H9 (cell line): ENCODE data around the gene LIMK2. TPM values are rescaled to one million over a fixed set of nuclear protein-coding genes. Genes with fewer than 3 reads are reported as not detected.

ENCODE experiments used
- DNase-seq: peaks from one replicate; pipeline ENCODE4 v3.0.0-alpha.2; 2017
- H2AFZ ChIP-seq: one replicate; pipeline ENCODE4 v1.6.1; 2013; ENCODE audit warnings: mild to moderate bottlenecking, low read length, control low read depth, moderate library complexity
- H2AK5ac ChIP-seq: 2 replicates; pipeline ENCODE4 v1.6.1; 2013; ENCODE audit warnings: low read length, control low read depth, mixed read lengths; ENCODE audit not compliant: insufficient read length
- H2BK120ac ChIP-seq: one replicate; pipeline ENCODE4 v1.6.1; 2013; ENCODE audit warnings: low read depth, mild to moderate bottlenecking, low read length, control low read depth, inconsistent platforms; ENCODE audit not compliant: poor library complexity, severe bottlenecking
- H2BK12ac ChIP-seq: 2 replicates; pipeline ENCODE4 v1.6.1; 2013; ENCODE audit warnings: low read length, control low read depth, mixed read lengths, low read depth; ENCODE audit not compliant: insufficient read length
- H2BK15ac ChIP-seq: 2 replicates; pipeline ENCODE4 v1.6.1; 2013; ENCODE audit warnings: low read depth, low read length, control low read depth
- H2BK20ac ChIP-seq: one replicate; pipeline ENCODE4 v1.6.1; 2013; ENCODE audit warnings: low read depth, mild to moderate bottlenecking, low read length, control low read depth, inconsistent platforms; ENCODE audit not compliant: poor library complexity, severe bottlenecking
- H2BK5ac ChIP-seq: 2 replicates; pipeline ENCODE4 v1.6.1; 2013; ENCODE audit warnings: low read length, control low read depth, mixed read lengths; ENCODE audit not compliant: insufficient read length
- H3K14ac ChIP-seq: 2 replicates; pipeline ENCODE4 v1.6.1; 2013; ENCODE audit warnings: low read length, control low read depth; ENCODE audit not compliant: insufficient read depth
- H3K18ac ChIP-seq: 2 replicates; pipeline ENCODE4 v1.6.1; 2013; ENCODE audit warnings: low read depth, mild to moderate bottlenecking, mixed read lengths, low read length, control low read depth; ENCODE audit not compliant: insufficient read length
- H3K23ac ChIP-seq: 2 replicates; pipeline ENCODE4 v1.6.1; 2013; ENCODE audit warnings: low read length, control low read depth, mixed read lengths, low read depth; ENCODE audit not compliant: insufficient read length
- H3K23me2 ChIP-seq: 2 replicates; pipeline ENCODE4 v1.6.1; 2013; ENCODE audit warnings: low read depth, mild to moderate bottlenecking, mixed read lengths, low read length, control low read depth; ENCODE audit not compliant: insufficient read length, poor library complexity, severe bottlenecking
- H3K27ac ChIP-seq: 2 replicates; pipeline ENCODE4 v1.5.1; 2013; ENCODE audit warnings: low read length, control low read depth, mixed read lengths, low read depth; ENCODE audit not compliant: insufficient read length
- H3K27me3 ChIP-seq: 2 replicates; pipeline ENCODE4 v1.6.1; 2013; ENCODE audit warnings: low read length, control low read depth, inconsistent platforms; ENCODE audit not compliant: insufficient read depth
- H3K4ac ChIP-seq: 2 replicates; pipeline ENCODE4 v1.6.1; 2013; ENCODE audit warnings: low read depth, mild to moderate bottlenecking, control low read depth, inconsistent platforms, low read length, moderate library complexity
- H3K4me1 ChIP-seq: 2 replicates; pipeline ENCODE4 v1.6.1; 2013; ENCODE audit warnings: low read length, control low read depth, inconsistent platforms; ENCODE audit not compliant: insufficient read depth
- H3K4me2 ChIP-seq: 2 replicates; pipeline ENCODE4 v1.6.1; 2013; ENCODE audit warnings: low read length, control low read depth, mixed read lengths; ENCODE audit not compliant: insufficient read length, insufficient read depth
- H3K56ac ChIP-seq: 2 replicates; pipeline ENCODE4 v1.6.1; 2013; ENCODE audit warnings: low read depth, mild to moderate bottlenecking, mixed read lengths, low read length, control low read depth; ENCODE audit not compliant: insufficient read length
- H3K79me1 ChIP-seq: 2 replicates; pipeline ENCODE4 v1.6.1; 2013; ENCODE audit warnings: low read depth, mild to moderate bottlenecking, moderate library complexity, low read length, control low read depth, inconsistent platforms; ENCODE audit not compliant: insufficient read depth, poor library complexity, severe bottlenecking
- H3K79me2 ChIP-seq: 2 replicates; pipeline ENCODE4 v1.6.1; 2013; ENCODE audit warnings: low read length, control low read depth, inconsistent platforms; ENCODE audit not compliant: insufficient read depth
- H3K9ac ChIP-seq: 2 replicates; pipeline ENCODE4 v1.6.1; 2013; ENCODE audit warnings: low read length, control low read depth, mixed read lengths; ENCODE audit not compliant: insufficient read length; ENCODE audit errors: extremely low read depth
- H3K9me3 ChIP-seq: one replicate; pipeline ENCODE4 v1.6.1; 2013; ENCODE audit warnings: low read depth, low read length, inconsistent platforms; ENCODE audit not compliant: control insufficient read depth
- H3T11ph ChIP-seq: one replicate; pipeline ENCODE4 v1.6.1; 2013; ENCODE audit warnings: mild to moderate bottlenecking, low read length, control low read depth, inconsistent platforms
- H4K20me1 ChIP-seq: one replicate; pipeline ENCODE4 v1.6.1; 2013; ENCODE audit not compliant: control insufficient read depth, insufficient read length, insufficient read depth
- H4K5ac ChIP-seq: 2 replicates; pipeline ENCODE4 v1.6.1; 2013; ENCODE audit warnings: low read depth, mild to moderate bottlenecking, mixed read lengths, low read length, control low read depth; ENCODE audit not compliant: insufficient read length
- H4K8ac ChIP-seq: replicated peaks from 2 replicates; pipeline ENCODE4 v1.6.1; 2013; ENCODE audit warnings: low read length, control low read depth, mixed read lengths, low read depth; ENCODE audit not compliant: insufficient read length
- H4K91ac ChIP-seq: 2 replicates; pipeline ENCODE4 v1.6.1; 2013; ENCODE audit warnings: low read depth, mild to moderate bottlenecking, moderate library complexity, mixed read lengths, low read length, control low read depth; ENCODE audit not compliant: insufficient read length
- H3K27ac Mint-ChIP-seq, 3 experiments: 2 replicates in 2 of 3; 3 replicates in 1 of 3; pipeline ENCODE4 v1.8.0; 2020 to 2021; ENCODE audit warnings: mixed read lengths in 3 of 3, mild to moderate bottlenecking in 1 of 3, moderate library complexity in 1 of 3
- H3K27me3 Mint-ChIP-seq: 2 replicates; pipeline ENCODE4 v1.8.0; 2021; ENCODE audit warnings: low read depth, mild to moderate bottlenecking, moderate library complexity, mixed read lengths
- H3K36me3 Mint-ChIP-seq, 3 experiments: 2 replicates in 2 of 3; 3 replicates in 1 of 3; pipeline ENCODE4 v1.8.0; 2020 to 2021; ENCODE audit warnings: low read depth in 3 of 3, mixed read lengths in 3 of 3; ENCODE audit not compliant: insufficient read depth in 1 of 3
- H3K4me1 Mint-ChIP-seq, 2 experiments: 2 replicates each; pipeline ENCODE4 v1.8.0; 2020; ENCODE audit warnings: mixed read lengths in 2 of 2
- H3K4me3 Mint-ChIP-seq, 2 experiments: 2 replicates in 1 of 2; 3 replicates in 1 of 2; pipeline ENCODE4 v1.8.0; 2020 to 2021; ENCODE audit warnings: mild to moderate bottlenecking in 2 of 2, mixed read lengths in 2 of 2, moderate library complexity in 1 of 2
- H3K9me3 Mint-ChIP-seq, 2 experiments: 2 replicates in 1 of 2; 3 replicates in 1 of 2; pipeline ENCODE4 v1.8.0; 2020; ENCODE audit warnings: mild to moderate bottlenecking in 2 of 2, mixed read lengths in 2 of 2, moderate library complexity in 1 of 2
- CTCF ChIP-seq: fragments of 200-600 bp; sonication (generic); conservative IDR thresholded peaks from 3 replicates; pipeline ENCODE4 v1.8.0; 2021; ENCODE audit warnings: antibody characterized with exemption, mild to moderate bottlenecking
- WGBS: extraction: QIAGEN DNeasy Blood & Tissue Kit; methylation state at CpG from one replicate; pipeline ENCODE4 v1.1.7; 2013; ENCODE audit warnings: missing lambda C conversion rate, low lambda C conversion rate, mixed read lengths; ENCODE audit not compliant: insufficient read length; ENCODE audit errors: extremely low coverage; 5-methylcytosine and 5-hydroxymethylcytosine counted together
- total RNA-seq: library from RNA; stranded (reverse); gene quantifications from 2 replicates; pipeline ENCODE4 v1.2.1, GENCODE V29; 2021

Gene LIMK2
- total RNA-seq, 1 experiment from 2014 or later: 51.3 TPM

GRCh38 chr22:31248138-31248745, 36.1 kb downstream of the LIMK2 start:
- H3K27ac Mint-ChIP-seq: peak overlapping the region in 2 of 3 experiments; percentile 79 to 93; a peak in 6 of 7 replicates
- Histone ChIP-seq H2BK5ac (no peak overlapping the region), H3K4me2 (peak overlapping the region; percentile 7), H3K9me3 (no peaks in the 10 kb centered on the region), H3K9ac (no peak overlapping the region), H4K8ac (no peak overlapping the region), H3T11ph (no peak overlapping the region), H3K27me3 (no peaks in the 10 kb centered on the region), H3K56ac (no peak overlapping the region), H3K14ac (no peak overlapping the region), H3K4me1 (peaks cover 6% of the 10 kb centered on the region; the same call in 1 of the 2 replicates), H4K5ac (no peak overlapping the region), H3K23ac (no peak overlapping the region), H4K20me1 (no peaks in the 10 kb centered on the region), H2BK120ac (no peak overlapping the region), H2BK12ac (no peak overlapping the region), H3K18ac (no peak overlapping the region), H2AK5ac (no peak overlapping the region), H3K23me2 (no peaks in the 10 kb centered on the region), H4K91ac (no peak overlapping the region), H3K79me1 (no peaks in the 10 kb centered on the region), H2AFZ (no peak overlapping the region), H3K4ac (no peak overlapping the region), H3K27ac (no peak overlapping the region), H2BK15ac (no peak overlapping the region), H2BK20ac (no peak overlapping the region), H3K79me2 (no peaks in the 10 kb centered on the region)
- TF ChIP-seq CTCF: no peak
- no CpG with 5 or more reads among the region's 17 CpGs for WGBS
- H3K4me1 Mint-ChIP-seq: peaks cover 43 to 46% of the 10 kb centered on the region in 2 experiments
- no peaks in the 10 kb centered on the region for H3K27me3 Mint-ChIP-seq
- H3K36me3 Mint-ChIP-seq: peaks cover 0 to 3% (median 0%) of the 10 kb centered on the region in 3 experiments; a peak in 2 of 7 replicates
- peak overlapping the region; percentile 24 to 65; a peak in 3 of 5 replicates for H3K4me3 Mint-ChIP-seq
- no peaks in the 10 kb centered on the region for H3K9me3 Mint-ChIP-seq
- DNase-seq: peak; percentile 94
